Thyroid gland (tissue), 4 donors: ENCODE data around the gene TMEM51.

Experiments
- CTCF ChIP-seq, 6 experiments: fragments of 200-600 bp in 3 of 6; fragments of 450-650 bp in 3 of 6; sonication (generic) in 3 of 6; IDR thresholded peaks; one replicate each; pipeline ENCODE4 v1.5.1; 2016 to 2019; ENCODE audit warnings: antibody characterized with exemption in 6 of 6, mild to moderate bottlenecking in 2 of 6, inconsistent platforms in 1 of 6, moderate library complexity in 1 of 6
- POLR2A ChIP-seq, 2 donors: fragments of 450-650 bp; IDR thresholded peaks; one replicate each; pipeline ENCODE4 v1.6.1; 2017; ENCODE audit warnings: antibody characterized with exemption in 2 of 2, mild to moderate bottlenecking in 2 of 2, moderate library complexity in 1 of 2

DNA sequence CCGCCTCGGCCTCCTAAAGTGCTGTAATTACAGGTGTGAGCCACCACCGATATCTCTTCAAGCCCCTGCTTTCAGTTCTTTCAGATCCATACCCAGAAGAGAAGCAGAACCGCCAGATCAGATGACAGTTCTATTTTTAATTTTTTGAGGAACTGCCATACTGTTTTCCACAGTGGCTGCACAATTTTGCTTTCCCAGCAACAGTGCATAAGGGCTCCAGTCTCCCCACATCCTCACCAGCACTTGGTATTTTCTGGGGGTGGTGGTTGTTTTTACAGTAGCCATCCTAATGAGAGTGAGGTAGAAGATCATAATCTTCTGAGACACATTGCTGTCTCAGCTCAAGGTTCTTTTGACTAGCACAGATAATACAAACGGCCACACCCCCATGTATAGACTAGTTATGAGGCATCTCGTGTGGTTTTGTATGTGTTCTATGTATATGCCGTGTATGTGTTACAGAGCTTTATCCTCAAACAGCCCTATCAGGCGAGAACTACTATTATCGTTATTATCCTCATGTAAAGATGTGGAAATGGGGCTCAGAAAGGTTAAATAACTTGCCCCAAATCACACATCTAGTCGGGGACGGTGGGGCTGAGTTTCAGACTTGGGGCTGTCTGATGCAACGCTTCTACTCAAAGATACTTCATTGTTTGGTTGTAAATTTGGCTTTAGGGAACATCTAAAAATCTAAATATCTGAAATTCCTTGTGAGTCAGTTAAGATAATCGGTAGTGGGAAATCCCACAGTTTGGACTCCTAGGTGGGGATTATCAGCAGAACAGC is 105.5 kb downstream of the TMEM51 start:
- TF ChIP-seq CTCF (IDR thresholded peaks at IDR 0.05) (no peak), POLR2A (IDR thresholded peaks at IDR 0.05) (no peak)
